Type B pancreatic cell (in vitro differentiated cells): Measurements from ENCODE around the gene NEK6. TPM values are rescaled to one million over a fixed set of nuclear protein-coding genes. Genes with fewer than 3 reads are reported as not detected.

Source experiments
- DNase-seq: peaks from one replicate; pipeline ENCODE4 v3.0.0; 2021; ENCODE audit warnings: mixed read lengths; ENCODE audit not compliant: unreplicated experiment; ENCODE audit errors: extremely low spot score
- H3K27ac Mint-ChIP-seq: 2 replicates; pipeline ENCODE4 v1.8.0; 2021; ENCODE audit warnings: mild to moderate bottlenecking, mixed read lengths
- H3K27me3 Mint-ChIP-seq: 2 replicates; pipeline ENCODE4 v1.8.0; 2021; ENCODE audit warnings: mixed read lengths
- H3K36me3 Mint-ChIP-seq: 2 replicates; pipeline ENCODE4 v1.8.0; 2021; ENCODE audit warnings: mixed read lengths
- H3K4me1 Mint-ChIP-seq: one replicate; pipeline ENCODE4 v1.8.0; 2021; ENCODE audit warnings: mixed read lengths; ENCODE audit not compliant: unreplicated experiment
- H3K4me3 Mint-ChIP-seq: 2 replicates; pipeline ENCODE4 v1.8.0; 2021; ENCODE audit warnings: mild to moderate bottlenecking, mixed read lengths
- H3K9me3 Mint-ChIP-seq: 2 replicates; pipeline ENCODE4 v1.8.0; 2021; ENCODE audit warnings: mixed read lengths
- total RNA-seq: library from RNA; stranded (reverse); gene quantifications from 2 replicates; pipeline ENCODE4 v1.2.1, GENCODE V29; 2021; ENCODE audit warnings: low replicate concordance
- TF ChIP-seq, protein P1 (sequence below): fragments of 200-600 bp; sonication (generic); conservative IDR thresholded peaks from 2 replicates; pipeline ENCODE4 v1.5.0; 2021; ENCODE audit warnings: antibody characterized with exemption, mild to moderate bottlenecking

NEK6 gene
- total RNA-seq, 1 donor from 2014 or later = 19.3 TPM

DNA sequence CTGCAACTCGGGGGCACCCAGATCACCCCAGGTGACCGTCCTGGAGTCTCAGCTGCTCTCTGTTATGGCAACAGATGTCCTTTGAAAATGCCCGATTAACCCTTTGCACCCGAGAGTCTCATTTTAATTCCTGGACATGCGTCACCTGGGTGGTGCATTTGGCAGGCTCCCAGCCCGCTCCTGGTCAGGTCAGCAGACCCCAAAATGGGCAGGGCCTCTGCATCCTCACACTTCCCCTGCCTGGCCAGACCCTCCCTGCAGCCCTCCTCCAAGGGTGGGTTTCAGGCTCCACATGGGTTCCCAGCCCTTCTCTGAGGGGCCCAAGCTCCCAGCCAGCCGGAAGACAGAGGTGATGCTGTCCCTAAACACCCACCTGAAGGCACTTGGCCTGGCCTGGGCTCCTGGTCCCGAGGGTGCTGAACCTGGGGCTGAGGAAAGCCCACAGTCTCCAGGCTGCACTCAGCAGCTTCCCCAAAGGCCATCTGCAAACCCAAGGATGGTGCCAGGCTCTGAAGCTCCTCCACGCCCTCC is 88.1 kb downstream of the NEK6 start:
- TF ChIP-seq, protein P1, sequence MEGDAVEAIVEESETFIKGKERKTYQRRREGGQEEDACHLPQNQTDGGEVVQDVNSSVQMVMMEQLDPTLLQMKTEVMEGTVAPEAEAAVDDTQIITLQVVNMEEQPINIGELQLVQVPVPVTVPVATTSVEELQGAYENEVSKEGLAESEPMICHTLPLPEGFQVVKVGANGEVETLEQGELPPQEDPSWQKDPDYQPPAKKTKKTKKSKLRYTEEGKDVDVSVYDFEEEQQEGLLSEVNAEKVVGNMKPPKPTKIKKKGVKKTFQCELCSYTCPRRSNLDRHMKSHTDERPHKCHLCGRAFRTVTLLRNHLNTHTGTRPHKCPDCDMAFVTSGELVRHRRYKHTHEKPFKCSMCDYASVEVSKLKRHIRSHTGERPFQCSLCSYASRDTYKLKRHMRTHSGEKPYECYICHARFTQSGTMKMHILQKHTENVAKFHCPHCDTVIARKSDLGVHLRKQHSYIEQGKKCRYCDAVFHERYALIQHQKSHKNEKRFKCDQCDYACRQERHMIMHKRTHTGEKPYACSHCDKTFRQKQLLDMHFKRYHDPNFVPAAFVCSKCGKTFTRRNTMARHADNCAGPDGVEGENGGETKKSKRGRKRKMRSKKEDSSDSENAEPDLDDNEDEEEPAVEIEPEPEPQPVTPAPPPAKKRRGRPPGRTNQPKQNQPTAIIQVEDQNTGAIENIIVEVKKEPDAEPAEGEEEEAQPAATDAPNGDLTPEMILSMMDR = no peak
- H3K36me3 Mint-ChIP-seq = no peaks in the 10 kb centered on the region
- no peak overlapping the region for H3K27ac Mint-ChIP-seq
- H3K27me3 Mint-ChIP-seq = no peaks in the 10 kb centered on the region
- H3K4me3 Mint-ChIP-seq = no peak overlapping the region
- H3K9me3 Mint-ChIP-seq = no peaks in the 10 kb centered on the region
- DNase-seq = no peak
- no peaks in the 10 kb centered on the region for H3K4me1 Mint-ChIP-seq

- H3K27ac Mint-ChIP-seq = no peak overlapping the region
- no peak for DNase-seq
- TF ChIP-seq, protein P1 = no peak
- H3K9me3 Mint-ChIP-seq = no peaks in the 10 kb centered on the region
- H3K27me3 Mint-ChIP-seq = no peaks in the 10 kb centered on the region
- no peaks in the 10 kb centered on the region for H3K4me1 Mint-ChIP-seq
- H3K36me3 Mint-ChIP-seq = no peaks in the 10 kb centered on the region
- H3K4me3 Mint-ChIP-seq = no peak overlapping the region
These were observed 88.8 kb downstream of the NEK6 start for GRCh38 chr9:124346347-124347163.

DNA sequence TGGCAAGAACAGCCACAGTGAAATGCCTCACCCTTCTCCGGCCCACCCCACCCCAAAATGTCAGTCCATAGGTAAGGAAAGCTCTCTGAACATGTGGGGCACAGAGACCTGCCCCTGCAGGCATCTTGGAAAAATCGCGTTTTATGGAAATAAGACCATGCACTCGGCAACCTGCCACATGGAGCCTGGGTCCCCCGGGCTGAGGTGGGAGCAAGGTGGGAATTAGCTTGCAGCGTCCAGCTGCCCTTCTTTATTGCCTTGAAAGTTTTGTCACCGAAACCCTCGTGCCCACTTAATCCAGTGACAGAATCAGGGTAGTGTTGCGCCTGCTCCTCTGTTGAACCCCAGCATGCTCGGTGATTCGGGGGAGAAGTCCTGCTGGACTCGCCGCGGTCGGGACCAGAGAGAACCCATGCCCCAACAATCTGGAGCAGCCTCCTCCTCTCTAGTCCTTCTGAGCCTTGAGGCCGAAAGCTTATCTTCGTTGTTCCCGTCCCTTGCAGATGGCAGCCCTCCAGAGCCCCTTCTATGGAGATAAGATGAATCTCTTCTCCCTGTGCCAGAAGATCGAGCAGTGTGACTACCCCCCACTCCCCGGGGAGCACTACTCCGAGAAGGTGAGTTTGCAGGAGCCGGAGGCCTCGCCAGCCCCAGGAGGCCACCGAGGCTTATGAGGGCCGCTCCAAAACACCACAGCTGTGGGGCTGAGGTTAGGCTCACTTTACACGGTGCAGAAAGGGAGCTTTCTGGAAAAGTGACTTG is 89.6 kb downstream of the NEK6 start:
- no peaks in the 10 kb centered on the region for H3K4me1 Mint-ChIP-seq
- no peaks in the 10 kb centered on the region for H3K27me3 Mint-ChIP-seq
- H3K36me3 Mint-ChIP-seq = peaks cover 5% of the 10 kb centered on the region
- no peak overlapping the region for H3K4me3 Mint-ChIP-seq
- TF ChIP-seq, protein P1 = no peak
- H3K9me3 Mint-ChIP-seq = no peaks in the 10 kb centered on the region
- no peak for DNase-seq
- no peak overlapping the region for H3K27ac Mint-ChIP-seq

DNA sequence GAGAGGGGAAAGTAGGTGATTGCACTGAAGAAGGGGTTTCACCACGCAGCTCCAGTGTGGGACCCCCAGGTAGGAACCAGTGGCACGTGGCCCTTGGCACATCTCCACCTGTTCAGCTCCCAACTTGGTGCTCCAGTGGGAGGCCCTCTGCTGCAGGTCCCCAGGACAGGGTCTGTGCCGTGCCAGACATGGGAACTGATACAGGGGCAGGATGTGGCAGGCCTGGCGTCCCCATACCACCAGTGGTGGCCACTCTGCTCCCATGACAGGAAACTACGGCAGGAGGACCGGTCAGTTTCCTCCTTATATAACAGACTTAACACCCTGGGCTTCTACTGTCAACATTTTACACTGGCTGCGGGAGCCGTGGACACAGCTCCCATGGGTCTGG is 90.2 kb downstream of the NEK6 start:
- TF ChIP-seq, protein P1 = no peak
- H3K27ac Mint-ChIP-seq = no peak overlapping the region
- H3K4me3 Mint-ChIP-seq = no peak overlapping the region

GRCh38 chr9:124348363-124348762 is 90.6 kb downstream of the NEK6 start:
- TF ChIP-seq, protein P1 = no peak
- H3K4me1 Mint-ChIP-seq = no peaks in the 10 kb centered on the region

More for the DNA sequence above, 90.2 kb downstream of the NEK6 start:
- no peak for DNase-seq
- H3K9me3 Mint-ChIP-seq = no peaks in the 10 kb centered on the region
- H3K27me3 Mint-ChIP-seq = no peaks in the 10 kb centered on the region
- H3K4me1 Mint-ChIP-seq = no peaks in the 10 kb centered on the region
- peaks cover 10% of the 10 kb centered on the region for H3K36me3 Mint-ChIP-seq

More at GRCh38 chr9:124348363-124348762, 90.6 kb downstream of the NEK6 start:
- no peaks in the 10 kb centered on the region for H3K27me3 Mint-ChIP-seq
- peaks cover 10% of the 10 kb centered on the region for H3K36me3 Mint-ChIP-seq
- no peaks in the 10 kb centered on the region for H3K9me3 Mint-ChIP-seq
- no peak for DNase-seq
- no peak overlapping the region for H3K27ac Mint-ChIP-seq
- no peak overlapping the region for H3K4me3 Mint-ChIP-seq
